Liver (tissue), 9 donors: ENCODE measurements around the gene PTH1R. TPM values are rescaled to one million over a fixed set of nuclear protein-coding genes. Genes with fewer than 3 reads are reported as not detected.
A peak's percentile ranks its signal among the peaks of the same experiment; 100 is the strongest.

Experiments used
- DNase-seq: peaks from one replicate; pipeline ENCODE4 v3.0.0-alpha.2; 2017; ENCODE audit warnings: low spot score
- H3K27ac ChIP-seq, 2 donors: one replicate each; pipeline ENCODE4 v1.7.0; 2013; ENCODE audit warnings: inconsistent platforms in 2 of 2, low read length in 2 of 2, control low read depth in 1 of 2, low read depth in 1 of 2, mild to moderate bottlenecking in 1 of 2
- H3K27me3 ChIP-seq, 4 donors: one replicate each; pipeline versions ENCODE4 v1.6.1 to v1.7.0; 2013; ENCODE audit warnings: low read length in 3 of 4, inconsistent platforms in 1 of 4, mild to moderate bottlenecking in 1 of 4, moderate library complexity in 1 of 4; ENCODE audit not compliant: control insufficient read depth in 4 of 4, insufficient read depth in 4 of 4
- H3K36me3 ChIP-seq, 4 donors: one replicate each; pipeline versions ENCODE4 v1.6.1 to v1.7.0; 2013; ENCODE audit warnings: low read length in 3 of 4, mild to moderate bottlenecking in 3 of 4, low read depth in 1 of 4, moderate library complexity in 1 of 4; ENCODE audit not compliant: control insufficient read depth in 4 of 4, insufficient read depth in 3 of 4
- H3K4me1 ChIP-seq, 4 donors: one replicate each; pipeline versions ENCODE4 v1.6.1 to v1.7.0; 2013; ENCODE audit warnings: low read length in 3 of 4, mild to moderate bottlenecking in 3 of 4, moderate library complexity in 1 of 4; ENCODE audit not compliant: control insufficient read depth in 4 of 4, insufficient read depth in 4 of 4
- H3K4me3 ChIP-seq, 3 donors: one replicate each; pipeline versions ENCODE4 v1.6.1 to v1.7.0; 2013; ENCODE audit warnings: low read length in 3 of 3, control low read depth in 1 of 3, low read depth in 1 of 3, mild to moderate bottlenecking in 1 of 3
- H3K9ac ChIP-seq, 2 donors: one replicate each; pipeline ENCODE4 v1.7.0; 2013; ENCODE audit warnings: low read length in 2 of 2, mild to moderate bottlenecking in 2 of 2, moderate library complexity in 2 of 2, control low read depth in 1 of 2, low read depth in 1 of 2
- H3K9me3 ChIP-seq, 4 donors: one replicate each; pipeline versions ENCODE4 v1.6.1 to v1.7.0; 2013; ENCODE audit warnings: low read length in 3 of 4; ENCODE audit not compliant: control insufficient read depth in 4 of 4
- ATF3 ChIP-seq: IDR thresholded peaks from 2 replicates; pipeline ENCODE4 v1.6.1; 2016; ENCODE audit warnings: antibody characterized with exemption
- CTCF ChIP-seq: fragments of 150-350 bp; IDR thresholded peaks from 2 replicates; pipeline ENCODE4 v1.5.1; 2017; ENCODE audit warnings: improper control_type of control experiment, low read depth, low read length; ENCODE audit not compliant: missing input control
- EGR1 ChIP-seq, 2 donors: IDR thresholded peaks; 2 replicates each; pipeline ENCODE4 v1.6.1; 2016 to 2018; ENCODE audit warnings: antibody characterized with exemption in 2 of 2, low read depth in 2 of 2
- FOXA1 ChIP-seq: IDR thresholded peaks from 2 replicates; pipeline ENCODE4 v1.6.1; 2016; ENCODE audit warnings: antibody characterized with exemption
- FOXA2 ChIP-seq: IDR thresholded peaks from 2 replicates; pipeline ENCODE4 v1.6.1; 2016; ENCODE audit warnings: antibody characterized with exemption
- HNF4A ChIP-seq, 2 donors: conservative IDR thresholded peaks; 2 replicates each; pipeline ENCODE4 v1.6.1; 2016; ENCODE audit warnings: antibody characterized with exemption in 2 of 2, mild to moderate bottlenecking in 2 of 2
- HNF4G ChIP-seq: IDR thresholded peaks from 2 replicates; pipeline ENCODE4 v1.6.1; 2016; ENCODE audit warnings: antibody characterized with exemption
- JUND ChIP-seq, 2 donors: IDR thresholded peaks; 2 replicates each; pipeline ENCODE4 v1.6.1; 2016; ENCODE audit warnings: antibody characterized with exemption in 2 of 2
- MAX ChIP-seq: IDR thresholded peaks from 2 replicates; pipeline ENCODE4 v1.6.1; 2016; ENCODE audit warnings: antibody characterized with exemption
- NR2F2 ChIP-seq: IDR thresholded peaks from 2 replicates; pipeline ENCODE4 v1.6.1; 2016; ENCODE audit warnings: antibody characterized with exemption
- RAD21 ChIP-seq, 2 donors: IDR thresholded peaks; 2 replicates each; pipeline ENCODE4 v1.6.1; 2016; ENCODE audit warnings: antibody characterized with exemption in 2 of 2, mild to moderate bottlenecking in 2 of 2
- RXRA ChIP-seq, 2 donors: IDR thresholded peaks; 2 replicates each; pipeline ENCODE4 v1.6.1; 2017 to 2018; ENCODE audit warnings: antibody characterized with exemption in 2 of 2, mild to moderate bottlenecking in 1 of 2
- SP1 ChIP-seq: IDR thresholded peaks from 2 replicates; pipeline ENCODE4 v1.6.1; 2018; ENCODE audit warnings: antibody characterized with exemption, mild to moderate bottlenecking
- TAF1 ChIP-seq: conservative IDR thresholded peaks from 2 replicates; pipeline ENCODE4 v1.6.1; 2016; ENCODE audit warnings: antibody characterized with exemption, mild to moderate bottlenecking
- YY1 ChIP-seq: IDR thresholded peaks from 2 replicates; pipeline ENCODE4 v1.6.1; 2016; ENCODE audit warnings: antibody characterized with exemption, mild to moderate bottlenecking
- ZBTB33 ChIP-seq: IDR thresholded peaks from 2 replicates; pipeline ENCODE4 v1.6.1; 2016; ENCODE audit warnings: antibody characterized with exemption
- WGBS: extraction: QIAGEN DNeasy Blood & Tissue Kit; methylation state at CpG from one replicate; pipeline ENCODE4 v1.1.7; 2013; 5-methylcytosine and 5-hydroxymethylcytosine counted together
- polyA plus RNA-seq, 2 donors: library from polyadenylated mRNA; stranded (reverse) in 1 of 2; unstranded in 1 of 2; fragments of 200-250 nt in 1 of 2; fragments of >200 nt in 1 of 2; fragmentation: Nextera tagmentation in 1 of 2; extraction: Ambion mirVana in 1 of 2; gene quantifications; one replicate each; pipeline versions ENCODE4 v1.2.1 to v1.2.3, GENCODE V29; 2013 to 2015
- total RNA-seq, 2 donors: library from RNA; depleted of rRNA; stranded (reverse); fragments of >200 nt; gene quantifications; one replicate each; pipeline ENCODE4 v1.2.3, GENCODE V29; 2014
- donor health status: healthy.
- donor health status: healthy.
- donor health status: healthy.
- donor health status: healthy.
- donor health status: healthy.

PTH1R gene
- total and polyA plus RNA-seq, 4 donors: 7.2 to 28.4 (median 23.6) TPM

- Histone ChIP-seq H3K4me3 (no peak overlapping the region), H3K9me3 (no peaks in the 10 kb centered on the region), H3K4me1 (peaks cover 0 to 5% (median 0%) of the 10 kb centered on the region in 4 donors), H3K36me3 (no peaks in the 10 kb centered on the region), H3K27ac (no peak overlapping the region), H3K27me3 (no peaks in the 10 kb centered on the region), H3K9ac (no peak overlapping the region)
- DNase-seq: no peak
- TF ChIP-seq JUND (IDR thresholded peaks at IDR 0.05) (no peak), EGR1 (IDR thresholded peaks at IDR 0.05; ENCODE audit: low read depth in 2 of 2) (no peak), NR2F2 (peak; percentile 64), FOXA1 (no peak), ZBTB33 (no peak), HNF4G (no peak), HNF4A (conservative IDR thresholded peaks at IDR 0.05) (no peak)
- WGBS: 81% methylated on average over 5 of the region's 5 CpGs
These were observed 22.4 kb downstream of the PTH1R start for GRCh38 chr3:46900007-46900292.

- DNase-seq: no peak
- Histone ChIP-seq H3K27ac (no peak overlapping the region), H3K9ac (no peak overlapping the region), H3K36me3 (no peaks in the 10 kb centered on the region), H3K4me3 (no peak overlapping the region), H3K4me1 (peaks cover 0 to 2% (median 0%) of the 10 kb centered on the region in 4 donors), H3K27me3 (no peaks in the 10 kb centered on the region), H3K9me3 (no peaks in the 10 kb centered on the region)
- 92% methylated on average over 6 of the region's 6 CpGs for WGBS
- no peak for TF ChIP-seq JUND (IDR thresholded peaks at IDR 0.05)
These were observed 22.8 kb downstream of the PTH1R start for GRCh38 chr3:46900356-46900755.

GRCh38 chr3:46901061-46901460, 23.5 kb downstream of the PTH1R start:
- Histone ChIP-seq H3K27ac (no peak overlapping the region), H3K9me3 (no peaks in the 10 kb centered on the region), H3K4me1 (no peaks in the 10 kb centered on the region), H3K36me3 (no peaks in the 10 kb centered on the region), H3K27me3 (no peaks in the 10 kb centered on the region), H3K9ac (no peak overlapping the region), H3K4me3 (no peak overlapping the region)
- no peak for DNase-seq
- 82% methylated on average over 3 of the region's 3 CpGs for WGBS
- TF ChIP-seq MAX: no peak
- TF ChIP-seq RXRA (IDR thresholded peaks at IDR 0.05): no peak
- no peak for TF ChIP-seq RAD21 (IDR thresholded peaks at IDR 0.05)
- no peak for TF ChIP-seq ATF3
- TF ChIP-seq EGR1 (IDR thresholded peaks at IDR 0.05; ENCODE audit: low read depth in 2 of 2): no peak
- no peak for TF ChIP-seq SP1
- no peak for TF ChIP-seq TAF1
- no peak for TF ChIP-seq CTCF
- no peak for TF ChIP-seq FOXA2
- TF ChIP-seq YY1: no peak
- no peak for TF ChIP-seq NR2F2
- no peak for TF ChIP-seq FOXA1
- no peak for TF ChIP-seq HNF4G
